ENCODE data around the gene SV2C. TPM values are rescaled to one million over a fixed set of nuclear protein-coding genes. Genes with fewer than 3 reads are reported as not detected.
"Not testable (repeated sequence)": the region's sequence is repeated elsewhere in the genome, so short reads cannot be mapped to it uniquely, and the experiment has no call there.

Gene SV2C
- total and polyA plus RNA-seq, 3 donors from 2014 or later: 0.24 to 0.87 (median 0.56) TPM

- no peak for DNase-seq
- intact Hi-C loops (cut with DNase I; ENCODE audit: low total_unique reads): no loop called here
- peaks cover 17% of the 10 kb centered on the region for H3K4me1 ChIP-seq
- WGBS, 2 donors: 10 to 14% methylated on average over 7 of the region's 7 CpGs
- H3K27ac ChIP-seq: no peak overlapping the region
- TF ChIP-seq POLR2A (IDR thresholded peaks at IDR 0.05): no peak
- peak overlapping the region; percentile 31 to 61 for H3K4me3 ChIP-seq
- no peaks in the 10 kb centered on the region for H3K27me3 ChIP-seq
- no peaks in the 10 kb centered on the region for H3K9me3 ChIP-seq
- no peaks in the 10 kb centered on the region for H3K36me3 ChIP-seq (ENCODE audit: low read depth, missing control alignments)
These were observed 2.0 kb downstream of the SV2C start for GRCh38 chr5:76085243-76085579.

DNA sequence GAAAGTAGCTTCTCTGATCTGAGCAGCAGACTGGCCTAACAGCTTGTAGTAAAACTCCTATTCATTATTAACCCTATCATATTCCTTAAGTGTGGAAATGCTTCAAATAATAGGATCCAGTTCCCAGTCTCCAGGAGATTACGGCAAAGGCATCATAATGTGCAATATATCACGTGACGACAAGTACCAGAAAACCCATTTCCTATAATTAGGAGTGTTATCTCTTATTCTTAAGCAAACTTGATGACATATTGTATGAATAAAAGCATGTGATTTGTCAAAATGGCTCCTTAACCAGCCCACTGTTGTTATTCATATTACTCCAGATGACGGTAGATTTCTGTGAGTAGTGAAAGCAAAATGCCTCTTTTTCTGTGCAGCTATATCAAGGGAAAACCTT lies 2.9 kb downstream of the SV2C start:
- Histone ChIP-seq H3K27ac (no peak overlapping the region), H3K27me3 (no peaks in the 10 kb centered on the region)
- intact Hi-C loops (cut with DNase I; ENCODE audit: low total_unique reads): no loop called here

GRCh38 chr5:76089156-76089555 lies 6.0 kb downstream of the SV2C start:
- intact Hi-C loops (cut with DNase I; ENCODE audit: low total_unique reads); H3K27ac ChIP-seq; H3K9me3 ChIP-seq; H3K36me3 ChIP-seq (ENCODE audit: low read depth, missing control alignments); H3K27me3 ChIP-seq; DNase-seq; H3K4me1 ChIP-seq; H3K4me3 ChIP-seq: not testable (repeated sequence)
- 92 to 94% methylated on average over 2 of the region's 2 CpGs for WGBS, 2 donors

More for the DNA sequence above, 2.9 kb downstream of the SV2C start:
- Histone ChIP-seq H3K4me3 (no peak overlapping the region), H3K36me3 (ENCODE audit: low read depth, missing control alignments) (no peaks in the 10 kb centered on the region), H3K4me1 (peaks cover 17% of the 10 kb centered on the region), H3K9me3 (no peaks in the 10 kb centered on the region)
- no peak for DNase-seq
- TF ChIP-seq POLR2A (IDR thresholded peaks at IDR 0.05) (no peak), CTCF (IDR thresholded peaks at IDR 0.05) (no peak)
- WGBS, 2 donors: 43 to 63% methylated on average over 4 of the region's 4 CpGs

- DNase-seq: no peak
- H3K27me3 ChIP-seq: no peaks in the 10 kb centered on the region
- no peaks in the 10 kb centered on the region for H3K4me1 ChIP-seq
- intact Hi-C loops (cut with DNase I; ENCODE audit: low total_unique reads): no loop called here
- H3K4me3 ChIP-seq: no peak overlapping the region
- TF ChIP-seq POLR2A (IDR thresholded peaks at IDR 0.05): no peak
- TF ChIP-seq CTCF (IDR thresholded peaks at IDR 0.05): no peak
- H3K36me3 ChIP-seq (ENCODE audit: low read depth, missing control alignments): no peaks in the 10 kb centered on the region
- H3K9me3 ChIP-seq: no peaks in the 10 kb centered on the region
- 67 to 74% methylated on average over 1 of the region's 1 CpG for WGBS, 2 donors
- H3K27ac ChIP-seq: no peak overlapping the region
These were observed 8.2 kb downstream of the SV2C start for GRCh38 chr5:76091351-76091750.

GRCh38 chr5:76099286-76099702 lies 16.1 kb downstream of the SV2C start:
- no peak for DNase-seq
- WGBS, 2 donors: 53 to 77% methylated on average over 2 of the region's 2 CpGs
- H3K9me3 ChIP-seq: no peaks in the 10 kb centered on the region
- no peaks in the 10 kb centered on the region for H3K4me1 ChIP-seq
- H3K36me3 ChIP-seq (ENCODE audit: low read depth, missing control alignments): no peaks in the 10 kb centered on the region
- TF ChIP-seq CTCF (IDR thresholded peaks at IDR 0.05) (no peak), POLR2A (IDR thresholded peaks at IDR 0.05) (no peak)
- H3K27ac ChIP-seq: no peak overlapping the region
- no peaks in the 10 kb centered on the region for H3K27me3 ChIP-seq
- intact Hi-C loops (cut with DNase I; ENCODE audit: low total_unique reads): no loop called here
- no peak overlapping the region for H3K4me3 ChIP-seq

DNA sequence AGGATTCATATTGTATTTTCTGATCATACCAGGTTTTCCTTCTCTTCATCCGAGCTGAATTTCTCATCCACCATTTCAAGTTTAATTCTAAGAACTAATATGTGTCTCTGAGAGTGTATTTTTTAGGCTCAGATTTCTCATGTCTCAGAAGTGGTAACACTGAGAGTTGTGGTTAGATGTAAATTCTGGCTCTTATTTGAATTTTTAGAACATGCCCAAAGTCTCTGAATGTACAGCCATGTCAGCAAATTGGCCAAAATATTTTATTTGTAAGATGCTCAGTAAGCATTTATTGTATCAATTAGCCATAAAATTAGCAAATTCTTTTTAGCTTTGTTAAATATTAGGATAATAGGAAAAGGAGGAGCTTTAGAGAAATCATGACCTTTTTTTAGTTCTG lies 16.6 kb downstream of the SV2C start:
- no peaks in the 10 kb centered on the region for H3K9me3 ChIP-seq
- 86 to 95% methylated on average over 1 of the region's 1 CpG for WGBS, 2 donors
- no peaks in the 10 kb centered on the region for H3K27me3 ChIP-seq
- H3K36me3 ChIP-seq (ENCODE audit: low read depth, missing control alignments): no peaks in the 10 kb centered on the region
- no peak overlapping the region for H3K27ac ChIP-seq
- no peak overlapping the region for H3K4me3 ChIP-seq
- TF ChIP-seq POLR2A (IDR thresholded peaks at IDR 0.05) (no peak), CTCF (IDR thresholded peaks at IDR 0.05) (no peak)
- no peaks in the 10 kb centered on the region for H3K4me1 ChIP-seq
- intact Hi-C loops (cut with DNase I; ENCODE audit: low total_unique reads): no loop called here
- no peak for DNase-seq

Measured in testis (tissue), 3 donors.